Thoracic aorta (tissue), 2 donors: ENCODE results near the gene MCF2L. TPM values are rescaled to one million over a fixed set of nuclear protein-coding genes. Genes with fewer than 3 reads are reported as not detected.

Experiments
- ATAC-seq: fragments of 150-250 bp; one replicate; pipeline ENCODE4 v1.8.0; 2017; ENCODE audit warnings: low read depth; ENCODE audit not compliant: insufficient number of reproducible peaks, low FRiP score
- DNase-seq: peaks from one replicate; pipeline ENCODE4 v3.0.0-alpha.2; 2020; ENCODE audit warnings: low spot score
- H3K27ac ChIP-seq, 2 donors: fragments of 200-600 bp; sonication (generic); 1 replicate in 1 of 2; 2 replicates in 1 of 2; pipeline ENCODE4 v1.5.1; 2016; ENCODE audit warnings: mild to moderate bottlenecking in 2 of 2, moderate library complexity in 2 of 2
- H3K27me3 ChIP-seq: fragments of 200-600 bp; sonication (generic); replicated peaks from 2 replicates; pipeline ENCODE4 v1.6.0; 2016; ENCODE audit warnings: mild to moderate bottlenecking; ENCODE audit not compliant: insufficient read depth
- H3K36me3 ChIP-seq: fragments of 200-600 bp; sonication (generic); one replicate; pipeline ENCODE4 v1.5.1; 2016
- H3K4me1 ChIP-seq, 2 donors: fragments of 200-600 bp; sonication (generic); 1 replicate in 1 of 2; 2 replicates in 1 of 2; pipeline versions ENCODE4 v1.5.1 to v1.6.0; 2016; ENCODE audit warnings: low read depth in 2 of 2, mild to moderate bottlenecking in 1 of 2; ENCODE audit not compliant: control insufficient read depth in 1 of 2
- H3K4me3 ChIP-seq: fragments of 200-600 bp; sonication (generic); 2 replicates; pipeline ENCODE4 v1.5.1; 2016; ENCODE audit warnings: mild to moderate bottlenecking
- H3K9me3 ChIP-seq: fragments of 200-600 bp; sonication (generic); 2 replicates; pipeline ENCODE4 v1.5.1; 2016
- total RNA-seq, 2 donors: library from RNA; depleted of rRNA; stranded (reverse); fragments of >200 nt; gene quantifications; one replicate each; pipeline versions ENCODE4 v1.1.0 to v1.2.3, GENCODE V29; 2016
- TF ChIP-seq, protein P1 (sequence below): fragments of 200-600 bp; sonication (generic); IDR thresholded peaks from one replicate; pipeline ENCODE4 v1.5.1; 2019; ENCODE audit warnings: antibody characterized with exemption

The MCF2L gene
- total RNA-seq, 2 donors from 2014 or later: 34.9 to 49.2 TPM

DNA sequence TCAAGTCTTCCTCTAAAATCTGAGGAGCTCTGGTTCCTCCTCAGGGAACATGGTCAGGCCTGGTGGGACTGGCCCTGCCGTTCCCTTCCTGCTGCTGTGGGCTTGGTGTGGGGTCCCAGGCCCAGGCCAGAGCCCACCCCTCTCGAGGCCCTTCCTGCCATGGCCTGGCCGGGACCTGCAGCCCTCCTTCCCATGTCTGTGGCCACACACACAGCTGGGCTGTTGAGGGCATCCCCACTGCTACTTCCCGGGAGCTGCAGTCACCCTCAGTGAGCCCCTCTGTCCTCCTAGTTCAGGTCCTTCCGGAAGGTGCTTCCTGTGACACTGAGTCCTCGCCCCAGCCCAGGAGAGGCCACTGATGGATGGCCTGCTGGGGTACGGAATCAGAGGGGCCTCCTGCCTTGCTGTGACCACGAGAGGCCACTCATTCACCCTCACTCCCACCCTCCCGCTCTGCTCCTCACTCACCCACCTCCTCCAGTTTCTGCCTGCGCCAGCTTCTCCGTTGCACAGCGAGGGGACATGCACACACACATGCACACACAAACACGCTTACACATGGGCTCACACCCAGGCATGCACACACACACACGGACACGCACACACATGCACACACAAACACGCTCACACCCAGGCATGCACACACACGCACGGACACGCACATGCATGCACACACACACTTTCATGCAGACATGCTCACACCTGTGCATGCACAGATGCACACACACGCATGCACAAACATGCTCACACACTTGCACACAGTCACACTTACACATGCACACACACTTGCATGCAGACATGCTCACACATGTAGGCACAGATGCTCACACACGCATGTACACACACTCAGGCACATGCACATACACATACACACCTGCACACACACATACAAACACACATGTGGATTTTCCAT is 7.3 kb upstream of the MCF2L start:
- TF ChIP-seq, protein P1, sequence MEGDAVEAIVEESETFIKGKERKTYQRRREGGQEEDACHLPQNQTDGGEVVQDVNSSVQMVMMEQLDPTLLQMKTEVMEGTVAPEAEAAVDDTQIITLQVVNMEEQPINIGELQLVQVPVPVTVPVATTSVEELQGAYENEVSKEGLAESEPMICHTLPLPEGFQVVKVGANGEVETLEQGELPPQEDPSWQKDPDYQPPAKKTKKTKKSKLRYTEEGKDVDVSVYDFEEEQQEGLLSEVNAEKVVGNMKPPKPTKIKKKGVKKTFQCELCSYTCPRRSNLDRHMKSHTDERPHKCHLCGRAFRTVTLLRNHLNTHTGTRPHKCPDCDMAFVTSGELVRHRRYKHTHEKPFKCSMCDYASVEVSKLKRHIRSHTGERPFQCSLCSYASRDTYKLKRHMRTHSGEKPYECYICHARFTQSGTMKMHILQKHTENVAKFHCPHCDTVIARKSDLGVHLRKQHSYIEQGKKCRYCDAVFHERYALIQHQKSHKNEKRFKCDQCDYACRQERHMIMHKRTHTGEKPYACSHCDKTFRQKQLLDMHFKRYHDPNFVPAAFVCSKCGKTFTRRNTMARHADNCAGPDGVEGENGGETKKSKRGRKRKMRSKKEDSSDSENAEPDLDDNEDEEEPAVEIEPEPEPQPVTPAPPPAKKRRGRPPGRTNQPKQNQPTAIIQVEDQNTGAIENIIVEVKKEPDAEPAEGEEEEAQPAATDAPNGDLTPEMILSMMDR: no peak
- H3K4me1 ChIP-seq: no peaks in the 10 kb centered on the region
- no peaks in the 10 kb centered on the region for H3K36me3 ChIP-seq
- H3K27ac ChIP-seq: no peak overlapping the region
- ATAC-seq (no peak), DNase-seq (no peak)
- H3K9me3 ChIP-seq: no peaks in the 10 kb centered on the region
- no peak overlapping the region for H3K4me3 ChIP-seq
- no peaks in the 10 kb centered on the region for H3K27me3 ChIP-seq

DNA sequence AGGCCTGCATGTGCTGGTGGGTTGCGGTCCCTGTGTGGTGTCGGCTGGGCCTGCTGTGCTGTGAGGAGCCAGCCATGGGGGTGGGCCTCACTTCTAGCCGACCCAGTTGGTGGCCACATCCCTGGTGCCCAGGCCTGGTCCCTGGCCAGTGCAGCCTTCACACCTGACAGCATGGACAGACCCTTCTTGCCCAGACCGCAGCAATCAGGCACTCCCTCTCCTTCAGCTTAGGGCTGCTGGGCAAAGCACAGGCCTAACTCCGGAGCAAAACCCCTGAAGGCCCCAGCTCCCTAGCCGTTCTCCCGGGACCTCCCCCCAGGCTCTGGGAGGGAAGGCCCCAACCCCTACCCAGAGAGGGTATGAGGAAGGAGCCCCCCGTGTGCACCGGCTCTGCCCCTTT is 6.6 kb upstream of the MCF2L start:
- Histone ChIP-seq H3K36me3 (no peaks in the 10 kb centered on the region), H3K4me3 (no peak overlapping the region), H3K27me3 (no peaks in the 10 kb centered on the region), H3K9me3 (no peaks in the 10 kb centered on the region), H3K4me1 (no peaks in the 10 kb centered on the region), H3K27ac (no peak overlapping the region)
- DNase-seq (no peak), ATAC-seq (no peak)
- TF ChIP-seq, protein P1: no peak

DNA sequence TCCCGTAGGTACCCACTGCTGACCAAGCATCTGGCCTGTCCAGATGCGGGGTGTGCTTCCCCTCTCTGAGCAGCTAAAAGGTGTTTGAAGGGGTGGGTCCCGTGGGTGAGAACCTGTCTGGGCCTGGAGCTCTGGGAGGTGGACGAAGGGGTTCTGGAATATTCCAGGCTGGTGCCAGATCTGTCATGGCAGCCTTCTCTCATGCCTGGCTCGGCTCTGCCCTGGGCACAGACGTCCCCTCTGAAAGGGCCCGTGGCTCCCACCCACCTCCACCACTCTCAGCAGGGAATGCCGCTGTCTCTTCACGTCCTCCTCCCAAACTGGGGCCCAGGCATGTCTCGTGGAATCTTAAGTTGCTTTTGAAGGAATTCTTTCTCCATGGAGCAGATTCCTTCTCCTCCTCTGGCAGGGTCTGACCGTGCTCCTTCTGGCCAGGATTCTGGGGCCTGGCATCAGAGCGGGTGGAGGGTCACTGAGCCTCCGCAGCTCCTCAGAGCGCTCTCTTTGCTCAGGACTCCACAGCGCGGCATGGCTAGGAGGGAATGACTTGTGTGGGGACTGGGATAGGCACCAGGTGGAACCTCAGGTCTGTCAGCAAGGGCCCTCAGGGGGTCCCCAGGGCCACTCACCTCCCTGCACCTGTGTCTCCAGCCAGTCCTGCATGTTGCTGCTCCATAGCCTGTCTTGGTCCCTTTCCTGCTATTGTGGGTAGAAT is 5.9 kb upstream of the MCF2L start:
- ATAC-seq (no peak), DNase-seq (no peak)
- H3K4me3 ChIP-seq: no peak overlapping the region
- H3K27ac ChIP-seq: no peak overlapping the region
- H3K27me3 ChIP-seq: no peaks in the 10 kb centered on the region
- TF ChIP-seq, protein P1: no peak
- no peaks in the 10 kb centered on the region for H3K36me3 ChIP-seq
- H3K9me3 ChIP-seq: no peaks in the 10 kb centered on the region
- H3K4me1 ChIP-seq: peaks cover 0 to under 1% of the 10 kb centered on the region in 2 donors

DNA sequence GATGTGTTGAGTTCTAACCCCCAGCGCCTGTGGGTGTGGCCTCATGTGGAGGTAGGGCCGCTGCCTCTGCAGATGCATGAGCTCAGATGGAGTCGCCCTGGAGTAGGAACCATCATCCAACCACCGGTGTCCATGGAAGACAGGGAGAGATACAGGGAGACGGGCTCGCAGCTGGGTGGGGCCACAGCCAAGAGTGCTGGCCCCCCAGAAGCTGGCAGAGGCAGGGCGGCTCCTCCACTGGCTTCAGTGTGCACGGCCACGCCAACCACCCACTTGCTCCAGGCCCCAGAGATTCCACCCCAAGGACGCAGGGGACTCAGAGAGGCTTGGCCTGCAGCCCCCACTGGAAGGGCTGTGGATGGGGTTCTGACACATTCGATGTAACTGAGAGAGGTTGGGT is 5.4 kb upstream of the MCF2L start:
- Histone ChIP-seq H3K27me3 (no peaks in the 10 kb centered on the region), H3K9me3 (no peaks in the 10 kb centered on the region), H3K36me3 (no peaks in the 10 kb centered on the region), H3K4me3 (no peak overlapping the region), H3K27ac (no peak overlapping the region), H3K4me1 (peaks cover 2 to 6% of the 10 kb centered on the region in 2 donors)
- DNase-seq (no peak), ATAC-seq (no peak)
- TF ChIP-seq, protein P1: no peak

DNA sequence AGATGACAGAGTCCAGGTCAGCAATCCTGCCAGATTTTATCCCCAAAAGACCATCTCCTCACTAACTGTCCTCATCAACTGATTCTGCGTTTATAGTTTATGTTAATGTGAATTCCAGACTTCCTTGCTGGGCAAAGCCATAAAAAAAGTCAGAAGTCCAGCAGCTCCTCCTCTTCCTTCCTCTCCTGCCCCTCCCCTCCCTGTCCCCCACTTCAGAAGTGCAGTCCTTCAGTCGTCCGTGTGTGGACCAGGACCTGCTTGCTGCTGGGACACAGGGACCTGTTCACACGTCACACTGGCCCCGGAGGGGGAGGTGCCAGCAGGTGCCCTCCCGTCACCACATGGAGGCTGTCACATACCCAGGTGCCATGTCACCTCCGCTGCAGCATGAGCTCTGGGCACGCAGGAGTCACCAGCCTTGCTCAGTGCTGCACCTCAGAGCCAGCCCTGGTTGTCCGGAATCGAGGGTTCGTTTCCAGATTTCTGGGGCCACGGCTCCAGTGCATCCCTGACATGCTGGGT is 4.0 kb upstream of the MCF2L start:
- H3K27me3 ChIP-seq: peaks cover 7% of the 10 kb centered on the region

More for the DNA sequence above, 4.0 kb upstream of the MCF2L start:
- no peaks in the 10 kb centered on the region for H3K36me3 ChIP-seq
- H3K4me3 ChIP-seq: no peak overlapping the region
- no peak for DNase-seq
- no peak overlapping the region for H3K27ac ChIP-seq
- H3K9me3 ChIP-seq: no peaks in the 10 kb centered on the region
- TF ChIP-seq, protein P1: no peak
- no peak for ATAC-seq
- peaks cover 4 to 19% of the 10 kb centered on the region in 2 donors for H3K4me1 ChIP-seq
